NCI-H1436 treated with DMSO at 0.1 percent for 48 hours (cell line): ENCODE data around the gene BBS1.
"Not testable (repeated sequence)": the region's sequence is repeated elsewhere in the genome, so short reads cannot be mapped to it uniquely, and the experiment has no call there.

ENCODE experiments used
- DNase-seq: peaks from one replicate; lab custom pipeline; 2025; lab: John Stamatoyannopoulos, UW

Gene BBS1

GRCh38 chr11:66524304-66525040 is 14.0 kb downstream of the BBS1 start:
- DNase-seq = no peak

- no peak for DNase-seq
Measured at GRCh38 chr11:66529069-66529468, 18.6 kb downstream of the BBS1 start.

GRCh38 chr11:66529655-66530054 is 19.2 kb downstream of the BBS1 start:
- DNase-seq = no peak

- DNase-seq = no peak
Measured at GRCh38 chr11:66530927-66531709, 20.7 kb downstream of the BBS1 start.

GRCh38 chr11:66531841-66532240 is 21.4 kb downstream of the BBS1 start:
- DNase-seq = no peak

- no peak for DNase-seq
Measured at GRCh38 chr11:66532784-66533183, 22.3 kb downstream of the BBS1 start.

GRCh38 chr11:66539170-66539869 is 28.9 kb downstream of the BBS1 start:
- DNase-seq = no peak

- DNase-seq = no peak
Measured at GRCh38 chr11:66539870-66540213, 29.4 kb downstream of the BBS1 start.

GRCh38 chr11:66540598-66540997 is 30.2 kb downstream of the BBS1 start:
- not testable (repeated sequence) for DNase-seq

GRCh38 chr11:66541892-66542291 is 31.5 kb downstream of the BBS1 start:
- no peak for DNase-seq

GRCh38 chr11:66542362-66542761 is 31.9 kb downstream of the BBS1 start:
- no peak for DNase-seq

GRCh38 chr11:66543263-66544107 is 33.0 kb downstream of the BBS1 start:
- no peak for DNase-seq

- not testable (repeated sequence) for DNase-seq
Measured at GRCh38 chr11:66544952-66545351, 34.5 kb downstream of the BBS1 start.

- peak; percentile 40 for DNase-seq
Measured at GRCh38 chr11:66545701-66546367, 35.4 kb downstream of the BBS1 start, which contains the start of gene ZDHHC24. TSS of gene ZDHHC24 (minus strand) at chr11:66546048. CDS start at chr11:66546003, 45 bp downstream.

GRCh38 chr11:66546368-66546965 is 36.0 kb downstream of the BBS1 start, which contains the start of gene ACTN3:
TSS of gene ACTN3 (plus strand) at chr11:66546903. CDS start at chr11:66546938, 35 bp downstream.
- no peak for DNase-seq

- no peak for DNase-seq
Measured at GRCh38 chr11:66546966-66547661, 36.7 kb downstream of the BBS1 start.

- no peak for DNase-seq
Measured at GRCh38 chr11:66547662-66548009, 37.2 kb downstream of the BBS1 start.

- DNase-seq = no peak
Measured at GRCh38 chr11:66548041-66548440, 37.6 kb downstream of the BBS1 start.

GRCh38 chr11:66548774-66549630 is 38.6 kb downstream of the BBS1 start:
- no peak for DNase-seq
